ENCODE data around the gene KRTAP2-3. TPM values are rescaled to one million over a fixed set of nuclear protein-coding genes. Genes with fewer than 3 reads are reported as not detected.

The KRTAP2-3 gene
- total RNA-seq, 1 donor from 2014 or later: not detected

GRCh38 chr17:41015454-41015853, 44.5 kb downstream of the KRTAP2-3 start:
- Histone ChIP-seq H3K4me3 (ENCODE audit: low read length in 3 of 3) (no peak overlapping the region), H3K9ac (ENCODE audit: low read depth in 1 of 3, low read length in 3 of 3) (no peak overlapping the region), H3K4me1 (ENCODE audit: control insufficient read depth in 3 of 3, insufficient read depth in 3 of 3, low read length in 3 of 3) (peaks cover 0 to 6% (median 5%) of the 10 kb centered on the region in 3 donors), H3K27ac (ENCODE audit: low read depth, low read length) (no peak overlapping the region), H3K36me3 (ENCODE audit: control insufficient read depth in 3 of 3, insufficient read depth in 3 of 3, low read length in 3 of 3) (no peaks in the 10 kb centered on the region), H3K9me3 (ENCODE audit: control insufficient read depth in 3 of 3, low read length in 3 of 3) (no peaks in the 10 kb centered on the region), H3K27me3 (ENCODE audit: control insufficient read depth in 3 of 3, insufficient read depth in 3 of 3, low read length in 3 of 3) (no peaks in the 10 kb centered on the region)

- Histone ChIP-seq H3K4me1 (ENCODE audit: control insufficient read depth in 3 of 3, insufficient read depth in 3 of 3, low read length in 3 of 3) (peaks cover 0 to 6% (median 5%) of the 10 kb centered on the region in 3 donors), H3K9ac (ENCODE audit: low read depth in 1 of 3, low read length in 3 of 3) (no peak overlapping the region), H3K27me3 (ENCODE audit: control insufficient read depth in 3 of 3, insufficient read depth in 3 of 3, low read length in 3 of 3) (no peaks in the 10 kb centered on the region)
These were observed 46.3 kb downstream of the KRTAP2-3 start for GRCh38 chr17:41013606-41014005.

DNA sequence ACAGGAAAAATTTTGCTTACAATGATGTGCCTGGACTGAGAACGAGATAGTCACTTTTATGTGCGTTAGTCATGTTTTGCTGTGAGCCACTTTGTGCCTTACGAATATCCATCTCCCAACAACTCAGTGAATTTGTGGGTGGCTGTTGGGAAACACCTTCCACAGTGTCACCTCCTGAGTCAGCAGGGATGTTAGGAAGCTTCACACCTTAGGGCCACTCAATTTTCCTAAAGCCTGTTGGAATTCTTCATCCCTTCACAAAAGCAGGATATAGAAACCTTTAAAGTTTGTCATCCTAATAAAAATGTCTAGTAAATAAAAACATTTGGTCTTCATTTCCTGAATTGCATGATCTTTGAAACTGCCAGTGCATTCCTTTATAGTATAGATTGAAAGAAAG, 46.7 kb downstream of the KRTAP2-3 start:
- no peaks in the 10 kb centered on the region for H3K27me3 ChIP-seq (ENCODE audit: control insufficient read depth in 3 of 3, insufficient read depth in 3 of 3, low read length in 3 of 3)
- H3K9ac ChIP-seq (ENCODE audit: low read depth in 1 of 3, low read length in 3 of 3): no peak overlapping the region
- H3K36me3 ChIP-seq (ENCODE audit: control insufficient read depth in 3 of 3, insufficient read depth in 3 of 3, low read length in 3 of 3): no peaks in the 10 kb centered on the region
- no peak overlapping the region for H3K27ac ChIP-seq (ENCODE audit: low read depth, low read length)
- H3K9me3 ChIP-seq (ENCODE audit: control insufficient read depth in 3 of 3, low read length in 3 of 3): no peaks in the 10 kb centered on the region
- peaks cover 0 to 6% (median 5%) of the 10 kb centered on the region in 3 donors for H3K4me1 ChIP-seq (ENCODE audit: control insufficient read depth in 3 of 3, insufficient read depth in 3 of 3, low read length in 3 of 3)
- H3K4me3 ChIP-seq (ENCODE audit: low read length in 3 of 3): no peak overlapping the region

More at GRCh38 chr17:41013606-41014005, 46.3 kb downstream of the KRTAP2-3 start:
- no peaks in the 10 kb centered on the region for H3K36me3 ChIP-seq (ENCODE audit: control insufficient read depth in 3 of 3, insufficient read depth in 3 of 3, low read length in 3 of 3)
- H3K9me3 ChIP-seq (ENCODE audit: control insufficient read depth in 3 of 3, low read length in 3 of 3): no peaks in the 10 kb centered on the region
- H3K4me3 ChIP-seq (ENCODE audit: low read length in 3 of 3): no peak overlapping the region
- no peak overlapping the region for H3K27ac ChIP-seq (ENCODE audit: low read depth, low read length)

- peaks cover 0 to 6% (median 5%) of the 10 kb centered on the region in 3 donors for H3K4me1 ChIP-seq (ENCODE audit: control insufficient read depth in 3 of 3, insufficient read depth in 3 of 3, low read length in 3 of 3)
- no peak overlapping the region for H3K27ac ChIP-seq (ENCODE audit: low read depth, low read length)
These were observed 47.4 kb downstream of the KRTAP2-3 start for GRCh38 chr17:41012326-41013120.

DNA sequence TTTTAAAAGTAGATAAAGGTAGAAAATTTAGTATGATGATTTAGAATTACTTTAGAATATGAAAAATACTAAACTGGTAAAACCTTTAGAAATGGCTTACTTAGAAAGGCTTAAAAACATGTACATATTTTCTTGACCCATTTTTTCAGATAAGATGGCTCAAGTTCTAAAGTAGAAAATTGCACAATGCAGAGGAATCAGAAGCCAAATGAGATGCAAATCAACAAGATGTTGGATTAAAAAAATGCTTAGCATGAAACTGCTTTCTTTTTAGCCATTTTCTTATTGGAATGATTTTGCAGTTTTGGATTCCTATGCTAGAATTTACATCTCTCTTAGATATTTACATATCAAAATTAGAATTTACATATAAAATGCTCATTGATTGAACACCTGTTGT, 49.5 kb downstream of the KRTAP2-3 start:
- Histone ChIP-seq H3K9me3 (ENCODE audit: control insufficient read depth in 3 of 3, low read length in 3 of 3) (no peaks in the 10 kb centered on the region), H3K4me1 (ENCODE audit: control insufficient read depth in 3 of 3, insufficient read depth in 3 of 3, low read length in 3 of 3) (peaks cover 0 to 6% (median 5%) of the 10 kb centered on the region in 3 donors), H3K4me3 (ENCODE audit: low read length in 3 of 3) (no peak overlapping the region), H3K27ac (ENCODE audit: low read depth, low read length) (no peak overlapping the region), H3K36me3 (ENCODE audit: control insufficient read depth in 3 of 3, insufficient read depth in 3 of 3, low read length in 3 of 3) (no peaks in the 10 kb centered on the region), H3K27me3 (ENCODE audit: control insufficient read depth in 3 of 3, insufficient read depth in 3 of 3, low read length in 3 of 3) (no peaks in the 10 kb centered on the region), H3K9ac (ENCODE audit: low read depth in 1 of 3, low read length in 3 of 3) (no peak overlapping the region)

More at GRCh38 chr17:41012326-41013120, 47.4 kb downstream of the KRTAP2-3 start:
- no peak overlapping the region for H3K9ac ChIP-seq (ENCODE audit: low read depth in 1 of 3, low read length in 3 of 3)
- H3K36me3 ChIP-seq (ENCODE audit: control insufficient read depth in 3 of 3, insufficient read depth in 3 of 3, low read length in 3 of 3): no peaks in the 10 kb centered on the region
- no peak overlapping the region for H3K4me3 ChIP-seq (ENCODE audit: low read length in 3 of 3)
- H3K9me3 ChIP-seq (ENCODE audit: control insufficient read depth in 3 of 3, low read length in 3 of 3): no peaks in the 10 kb centered on the region
- H3K27me3 ChIP-seq (ENCODE audit: control insufficient read depth in 3 of 3, insufficient read depth in 3 of 3, low read length in 3 of 3): no peaks in the 10 kb centered on the region

DNA sequence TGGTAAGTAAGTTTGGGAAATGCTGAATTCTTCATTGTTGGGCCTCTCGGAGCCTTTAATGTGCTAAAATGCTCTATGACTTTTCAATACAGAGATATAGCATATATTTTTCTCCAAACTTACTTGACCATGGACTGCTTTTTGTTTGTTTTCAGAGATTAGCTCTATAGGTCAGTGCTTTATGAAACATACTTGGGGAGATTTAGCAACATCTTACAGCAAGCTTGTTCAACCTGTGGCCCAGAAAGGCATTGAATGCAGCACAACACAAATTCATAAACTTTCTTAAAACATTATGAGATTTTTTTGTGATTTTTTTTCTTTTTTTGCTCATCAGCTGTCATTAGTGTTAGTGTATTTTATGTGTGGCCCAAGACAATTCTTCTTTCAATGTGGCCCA, 50.0 kb downstream of the KRTAP2-3 start:
- Histone ChIP-seq H3K4me3 (ENCODE audit: low read length in 3 of 3) (no peak overlapping the region), H3K9ac (ENCODE audit: low read depth in 1 of 3, low read length in 3 of 3) (no peak overlapping the region), H3K9me3 (ENCODE audit: control insufficient read depth in 3 of 3, low read length in 3 of 3) (no peaks in the 10 kb centered on the region), H3K27me3 (ENCODE audit: control insufficient read depth in 3 of 3, insufficient read depth in 3 of 3, low read length in 3 of 3) (no peaks in the 10 kb centered on the region), H3K4me1 (ENCODE audit: control insufficient read depth in 3 of 3, insufficient read depth in 3 of 3, low read length in 3 of 3) (peaks cover 0 to 6% (median 5%) of the 10 kb centered on the region in 3 donors), H3K36me3 (ENCODE audit: control insufficient read depth in 3 of 3, insufficient read depth in 3 of 3, low read length in 3 of 3) (no peaks in the 10 kb centered on the region), H3K27ac (ENCODE audit: low read depth, low read length) (no peak overlapping the region)

GRCh38 chr17:41009301-41009760, 50.6 kb downstream of the KRTAP2-3 start:
- H3K27me3 ChIP-seq (ENCODE audit: control insufficient read depth in 3 of 3, insufficient read depth in 3 of 3, low read length in 3 of 3): peaks cover 0 to 2% (median 0%) of the 10 kb centered on the region in 3 donors
- H3K36me3 ChIP-seq (ENCODE audit: control insufficient read depth in 3 of 3, insufficient read depth in 3 of 3, low read length in 3 of 3): no peaks in the 10 kb centered on the region
- H3K9ac ChIP-seq (ENCODE audit: low read depth in 1 of 3, low read length in 3 of 3): no peak overlapping the region
- H3K9me3 ChIP-seq (ENCODE audit: control insufficient read depth in 3 of 3, low read length in 3 of 3): no peaks in the 10 kb centered on the region
- H3K4me1 ChIP-seq (ENCODE audit: control insufficient read depth in 3 of 3, insufficient read depth in 3 of 3, low read length in 3 of 3): peaks cover 0 to 6% (median 5%) of the 10 kb centered on the region in 3 donors
- no peak overlapping the region for H3K4me3 ChIP-seq (ENCODE audit: low read length in 3 of 3)
- H3K27ac ChIP-seq (ENCODE audit: low read depth, low read length): no peak overlapping the region

Other genes starting within 250 kb of the KRTAP2-3 start
- gene KRT10, start 237.5 kb downstream of the KRTAP2-3 start, total RNA-seq: 2.6 TPM
- not detected for gene KRT12, start 192.9 kb downstream of the KRTAP2-3 start, total RNA-seq
- not detected for gene KRT20, start 174.9 kb downstream of the KRTAP2-3 start, total RNA-seq
- gene KRT23, start 122.5 kb downstream of the KRTAP2-3 start, total RNA-seq: 0.52 TPM
- 3.1 TPM for gene KRT39, start 93.2 kb downstream of the KRTAP2-3 start, total RNA-seq
- gene KRT40, start 75.8 kb downstream of the KRTAP2-3 start, total RNA-seq: 6.3 TPM
- not detected for gene KRTAP3-3, start 66.0 kb downstream of the KRTAP2-3 start, total RNA-seq
- not detected for gene KRTAP3-2, start 60.2 kb downstream of the KRTAP2-3 start, total RNA-seq
- not detected for gene KRTAP3-1, start 51.0 kb downstream of the KRTAP2-3 start, total RNA-seq
- not detected for gene KRTAP1-5, start 32.9 kb downstream of the KRTAP2-3 start, total RNA-seq
- not detected for gene KRTAP1-4, start 29.9 kb downstream of the KRTAP2-3 start, total RNA-seq
- gene KRTAP1-3, start 25.2 kb downstream of the KRTAP2-3 start, total RNA-seq: not detected
- gene KRTAP1-1, start 18.7 kb downstream of the KRTAP2-3 start, total RNA-seq: not detected
- gene KRTAP2-1, start 12.8 kb downstream of the KRTAP2-3 start, total RNA-seq: not detected
- gene KRTAP2-2, start 4.9 kb downstream of the KRTAP2-3 start, total RNA-seq: not detected
- gene KRTAP2-4, start 5.8 kb upstream of the KRTAP2-3 start, total RNA-seq: not detected
- gene KRTAP4-7, start 24.0 kb upstream of the KRTAP2-3 start, total RNA-seq: not detected
- not detected for gene KRTAP4-8, start 38.0 kb upstream of the KRTAP2-3 start, total RNA-seq
- not detected for gene KRTAP4-16, start 42.1 kb upstream of the KRTAP2-3 start, total RNA-seq
- gene KRTAP4-9, start 45.3 kb upstream of the KRTAP2-3 start, total RNA-seq: not detected
- gene KRTAP4-11, start 58.3 kb upstream of the KRTAP2-3 start, total RNA-seq: not detected
- gene KRTAP4-12, start 64.1 kb upstream of the KRTAP2-3 start, total RNA-seq: not detected
- gene KRTAP4-6, start 80.4 kb upstream of the KRTAP2-3 start, total RNA-seq: not detected
- gene KRTAP4-5, start 89.7 kb upstream of the KRTAP2-3 start, total RNA-seq: not detected
- gene KRTAP4-4, start 100.6 kb upstream of the KRTAP2-3 start, total RNA-seq: not detected
- gene KRTAP4-3, start 108.1 kb upstream of the KRTAP2-3 start, total RNA-seq: not detected
- not detected for gene KRTAP4-2, start 118.1 kb upstream of the KRTAP2-3 start, total RNA-seq
- not detected for gene KRTAP4-1, start 124.8 kb upstream of the KRTAP2-3 start, total RNA-seq
- gene KRTAP9-1, start 129.8 kb upstream of the KRTAP2-3 start, total RNA-seq: not detected
- gene KRTAP9-2, start 166.5 kb upstream of the KRTAP2-3 start, total RNA-seq: not detected
- not detected for gene KRTAP9-3, start 172.3 kb upstream of the KRTAP2-3 start, total RNA-seq
- not detected for gene KRTAP9-8, start 177.9 kb upstream of the KRTAP2-3 start, total RNA-seq
- not detected for gene KRTAP9-4, start 189.6 kb upstream of the KRTAP2-3 start, total RNA-seq
- not detected for gene KRTAP9-9, start 195.3 kb upstream of the KRTAP2-3 start, total RNA-seq
- gene KRTAP9-6, start 205.3 kb upstream of the KRTAP2-3 start, total RNA-seq: not detected
- gene KRTAP9-7, start 215.6 kb upstream of the KRTAP2-3 start, total RNA-seq: not detected
- gene KRTAP29-1, start 242.7 kb upstream of the KRTAP2-3 start, total RNA-seq: not detected
- gene KRTAP16-1, start 249.2 kb upstream of the KRTAP2-3 start, total RNA-seq: not detected